ENCODE measurements around the gene C9orf57. TPM values are rescaled to one million over a fixed set of nuclear protein-coding genes. Genes with fewer than 3 reads are reported as not detected.
"Not testable (repeated sequence)": the region's sequence is repeated elsewhere in the genome, so short reads cannot be mapped to it uniquely, and the experiment has no call there.

C9orf57 gene
- total RNA-seq, 2 donors from 2014 or later: not detected

GRCh38 chr9:72037571-72037970 lies 22.8 kb downstream of the C9orf57 start:
- ATAC-seq (peak in 1 of 2 donors; percentile 37), DNase-seq (no peak)
- intact Hi-C loops (cut with DNase I): loop anchor here in 1 of 2 donors (10.0 kb wide), 1 partner anchor 557 kb away; no protein-coding TSS in a partner anchor

- DNase-seq: no peak
- no peak for ATAC-seq
- intact Hi-C loops (cut with DNase I): loop anchor here in 1 of 2 donors (10.0 kb wide), 1 partner anchor 564 kb away; no protein-coding TSS in a partner anchor
Observed at GRCh38 chr9:72030767-72031166, 29.6 kb downstream of the C9orf57 start.

GRCh38 chr9:72029986-72030385 lies 30.4 kb downstream of the C9orf57 start:
- ATAC-seq (no peak), DNase-seq (no peak)
- intact Hi-C loops (cut with DNase I): loop anchor here (5.0 to 10.0 kb wide), 4 partner anchors 65 to 745 kb away; no protein-coding TSS in a partner anchor

GRCh38 chr9:72025906-72026305 lies 34.5 kb downstream of the C9orf57 start:
- no peak for ATAC-seq
- DNase-seq: no peak
- intact Hi-C loops (cut with DNase I): loop anchor here (2.0 to 10.0 kb wide), 4 partner anchors 61 to 741 kb away; no protein-coding TSS in a partner anchor

GRCh38 chr9:72023596-72023995 lies 36.8 kb downstream of the C9orf57 start:
- DNase-seq: no peak
- intact Hi-C loops (cut with DNase I): loop anchor here in 1 of 2 donors (10.0 kb wide), 2 partner anchors 59 to 739 kb away; no protein-coding TSS in a partner anchor
- no peak for ATAC-seq

- intact Hi-C loops (cut with DNase I): loop anchor here in 1 of 2 donors (10.0 kb wide), 2 partner anchors 58 to 738 kb away; no protein-coding TSS in a partner anchor
- no peak for DNase-seq
- ATAC-seq: no peak
Observed at GRCh38 chr9:72022841-72023240, 37.6 kb downstream of the C9orf57 start.

GRCh38 chr9:72013292-72013760 lies 47.1 kb downstream of the C9orf57 start:
- DNase-seq: no peak
- ATAC-seq: no peak
- intact Hi-C loops (cut with DNase I): no loop called here

GRCh38 chr9:72012646-72013045 lies 47.8 kb downstream of the C9orf57 start:
- DNase-seq (no peak), ATAC-seq (no peak)
- intact Hi-C loops (cut with DNase I): no loop called here

- intact Hi-C loops (cut with DNase I); ATAC-seq; DNase-seq: not testable (repeated sequence)
Observed at GRCh38 chr9:72007726-72008125, 52.7 kb downstream of the C9orf57 start.

- DNase-seq (no peak), ATAC-seq (no peak)
- intact Hi-C loops (cut with DNase I): no loop called here
Observed at GRCh38 chr9:72006501-72006900, 53.9 kb downstream of the C9orf57 start.

- DNase-seq (no peak), ATAC-seq (no peak)
- intact Hi-C loops (cut with DNase I): no loop called here
Observed at GRCh38 chr9:72005451-72005850, 55.0 kb downstream of the C9orf57 start.

Other genes starting within 250 kb of the C9orf57 start
- 10 to 100 TPM in 1 of 2 donors, 1 to 10 TPM in 1; 9.4 to 10.9 TPM for gene ABHD17B, start 149.4 kb downstream of the C9orf57 start, total RNA-seq
- gene C9orf85, start 149.0 kb downstream of the C9orf57 start, total RNA-seq: 1 to 10 TPM; 6.7 to 7.3 TPM
- gene GDA, start 88.8 kb upstream of the C9orf57 start, total RNA-seq: under 1 TPM; 0.29 to 0.50 TPM